Brain microvascular endothelial cell (primary cell): Measurements from ENCODE around the gene SCRG1.

ENCODE experiments used
- DNase-seq: peaks from one replicate; pipeline ENCODE4 v3.0.0-alpha.2; 2020
- H3K27ac ChIP-seq: fragments of 250-450 bp; sonication (Bioruptor Pico); 2 replicates; pipeline ENCODE4 v1.5.1; 2020; ENCODE audit warnings: mild to moderate bottlenecking, moderate library complexity
- H3K27me3 ChIP-seq: fragments of 250-450 bp; sonication (Bioruptor Pico); replicated peaks from 2 replicates; pipeline ENCODE4 v1.5.1; 2020; ENCODE audit warnings: mild to moderate bottlenecking
- H3K36me3 ChIP-seq: fragments of 250-450 bp; sonication (Bioruptor Pico); replicated peaks from 2 replicates; pipeline ENCODE4 v1.5.1; 2020; ENCODE audit warnings: mild to moderate bottlenecking
- H3K4me3 ChIP-seq: 2 replicates; pipeline ENCODE4 v1.5.1; 2011; ENCODE audit warnings: low read depth, mild to moderate bottlenecking, control low read depth, low read length, moderate library complexity
- in situ Hi-C: cut with HindIII; loops from 2 replicates; pipeline ENCODE4 v1.10.0; 2017; ENCODE audit warnings: low sequenced_read_pairs, low pct_ligation_motif_present
- TF ChIP-seq, protein P1 (sequence below): IDR thresholded peaks from 2 replicates; pipeline ENCODE4 v1.5.1; 2011; ENCODE audit warnings: low read depth, mild to moderate bottlenecking, moderate library complexity, low read length, control low read depth, inconsistent platforms; ENCODE audit errors: missing control alignments

Gene SCRG1

DNA sequence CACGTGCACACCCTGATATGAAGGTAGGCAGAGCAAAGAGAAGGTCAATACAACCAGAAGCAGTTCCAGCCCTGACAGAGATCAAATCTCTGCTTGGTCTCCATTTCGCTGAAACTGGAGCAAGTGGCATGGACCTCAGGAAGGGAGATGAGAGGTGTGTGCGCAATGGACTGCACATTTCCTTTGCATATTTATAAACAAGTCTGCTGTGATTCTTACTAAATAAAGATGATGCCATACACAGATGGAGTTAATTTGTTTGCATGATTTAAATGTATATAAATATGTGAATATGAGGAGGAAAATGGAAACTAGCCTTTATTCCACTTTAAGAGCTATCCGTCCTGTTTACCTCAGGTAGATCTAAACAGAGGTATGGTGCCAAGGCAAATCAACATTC lies 2.1 kb upstream of the SCRG1 start:
- no peaks in the 10 kb centered on the region for H3K27me3 ChIP-seq
- H3K36me3 ChIP-seq: no peaks in the 10 kb centered on the region
- TF ChIP-seq, protein P1, sequence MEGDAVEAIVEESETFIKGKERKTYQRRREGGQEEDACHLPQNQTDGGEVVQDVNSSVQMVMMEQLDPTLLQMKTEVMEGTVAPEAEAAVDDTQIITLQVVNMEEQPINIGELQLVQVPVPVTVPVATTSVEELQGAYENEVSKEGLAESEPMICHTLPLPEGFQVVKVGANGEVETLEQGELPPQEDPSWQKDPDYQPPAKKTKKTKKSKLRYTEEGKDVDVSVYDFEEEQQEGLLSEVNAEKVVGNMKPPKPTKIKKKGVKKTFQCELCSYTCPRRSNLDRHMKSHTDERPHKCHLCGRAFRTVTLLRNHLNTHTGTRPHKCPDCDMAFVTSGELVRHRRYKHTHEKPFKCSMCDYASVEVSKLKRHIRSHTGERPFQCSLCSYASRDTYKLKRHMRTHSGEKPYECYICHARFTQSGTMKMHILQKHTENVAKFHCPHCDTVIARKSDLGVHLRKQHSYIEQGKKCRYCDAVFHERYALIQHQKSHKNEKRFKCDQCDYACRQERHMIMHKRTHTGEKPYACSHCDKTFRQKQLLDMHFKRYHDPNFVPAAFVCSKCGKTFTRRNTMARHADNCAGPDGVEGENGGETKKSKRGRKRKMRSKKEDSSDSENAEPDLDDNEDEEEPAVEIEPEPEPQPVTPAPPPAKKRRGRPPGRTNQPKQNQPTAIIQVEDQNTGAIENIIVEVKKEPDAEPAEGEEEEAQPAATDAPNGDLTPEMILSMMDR: no peak
- no peak overlapping the region for H3K4me3 ChIP-seq
- H3K27ac ChIP-seq: no peak overlapping the region
- DNase-seq: no peak
- in situ Hi-C loops: no loop called here

GRCh38 chr4:173398220-173398619 lies 696 bp downstream of the SCRG1 start:
- Histone ChIP-seq H3K36me3 (no peaks in the 10 kb centered on the region), H3K27ac (no peak overlapping the region), H3K4me3 (no peak overlapping the region), H3K27me3 (no peaks in the 10 kb centered on the region)
- DNase-seq: no peak
- TF ChIP-seq, protein P1: no peak
- in situ Hi-C loops: no loop called here

- Histone ChIP-seq H3K36me3 (no peaks in the 10 kb centered on the region), H3K4me3 (no peak overlapping the region), H3K27me3 (no peaks in the 10 kb centered on the region), H3K27ac (no peak overlapping the region)
- in situ Hi-C loops: no loop called here
- DNase-seq: no peak
- TF ChIP-seq, protein P1: no peak
Observed at GRCh38 chr4:173397604-173398003, 1.3 kb downstream of the SCRG1 start.

DNA sequence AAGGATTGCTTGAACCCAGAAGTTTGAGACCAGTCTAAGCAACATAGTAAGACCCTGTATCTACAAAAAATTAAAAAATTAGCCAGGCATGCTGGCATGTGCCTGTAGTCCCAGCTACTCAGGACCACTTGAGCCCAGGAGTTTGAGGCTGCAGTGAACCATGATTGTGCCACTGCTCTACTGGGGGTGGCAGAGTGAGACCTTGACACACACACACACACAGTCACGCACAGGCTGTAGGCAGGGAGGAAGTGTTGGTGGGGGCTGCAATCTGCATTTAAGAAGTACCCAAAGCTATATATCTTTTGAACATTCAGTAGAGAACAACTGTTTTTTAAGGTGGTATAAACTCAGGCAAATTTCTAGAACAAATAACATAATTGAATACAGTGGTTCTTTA lies 7.2 kb downstream of the SCRG1 start:
- DNase-seq: no peak
- no peaks in the 10 kb centered on the region for H3K27me3 ChIP-seq
- TF ChIP-seq, protein P1: no peak
- H3K36me3 ChIP-seq: no peaks in the 10 kb centered on the region
- H3K4me3 ChIP-seq: no peak overlapping the region
- in situ Hi-C loops: no loop called here
- no peak overlapping the region for H3K27ac ChIP-seq

DNA sequence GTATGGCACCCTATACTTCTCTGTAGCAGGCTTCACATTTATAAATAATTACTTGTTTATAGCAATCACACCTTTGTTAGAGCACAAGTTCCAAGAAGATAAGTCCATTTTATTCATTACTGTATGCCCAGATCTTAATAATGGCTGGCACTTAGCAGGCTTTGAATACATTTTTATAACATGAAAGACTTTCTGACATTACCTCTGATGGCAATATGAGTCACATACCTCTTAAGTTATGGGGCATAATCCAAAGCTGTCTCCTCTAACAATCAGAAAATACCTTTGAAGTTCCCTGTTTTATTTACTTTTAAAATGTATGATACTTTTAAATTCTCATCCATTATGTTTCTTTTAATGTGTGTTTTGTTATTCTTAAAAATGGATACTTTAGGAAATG lies 12.2 kb downstream of the SCRG1 start:
- Histone ChIP-seq H3K27me3 (no peaks in the 10 kb centered on the region), H3K4me3 (no peak overlapping the region), H3K27ac (no peak overlapping the region), H3K36me3 (no peaks in the 10 kb centered on the region)
- no peak for DNase-seq
- TF ChIP-seq, protein P1: no peak
- in situ Hi-C loops: no loop called here

- DNase-seq: no peak
- in situ Hi-C loops: no loop called here
Observed at GRCh38 chr4:173382349-173382748, 16.6 kb downstream of the SCRG1 start.

More at GRCh38 chr4:173382349-173382748, 16.6 kb downstream of the SCRG1 start:
- Histone ChIP-seq H3K27me3 (no peaks in the 10 kb centered on the region), H3K4me3 (no peak overlapping the region), H3K36me3 (no peaks in the 10 kb centered on the region), H3K27ac (no peak overlapping the region)
- TF ChIP-seq, protein P1: no peak
